GM06990 (cell line): ENCODE measurements around the gene RCE1.
"Not testable (repeated sequence)": the region's sequence is repeated elsewhere in the genome, so short reads cannot be mapped to it uniquely, and the experiment has no call there.

Source experiments
- DNase-seq: peaks from one replicate; pipeline ENCODE4 v3.0.0-alpha.2; 2011; ENCODE audit not compliant: insufficient read length; ENCODE audit errors: extremely low read depth
- H3K27me3 ChIP-seq: replicated peaks from 2 replicates; pipeline ENCODE4 v1.6.0; 2011; ENCODE audit warnings: low read length; ENCODE audit not compliant: control insufficient read depth, insufficient read depth
- H3K36me3 ChIP-seq: 2 replicates; pipeline ENCODE4 v1.5.1; 2011; ENCODE audit warnings: low read length; ENCODE audit not compliant: control insufficient read depth, insufficient read depth
- H3K4me3 ChIP-seq: replicated peaks from 2 replicates; pipeline ENCODE4 v1.5.1; 2011; ENCODE audit warnings: low read depth, mild to moderate bottlenecking, control low read depth, low read length
- CTCF ChIP-seq: IDR thresholded peaks from 2 replicates; pipeline ENCODE4 v1.5.1; 2011; ENCODE audit warnings: low read length, control low read depth, mild to moderate bottlenecking, inconsistent platforms; ENCODE audit not compliant: insufficient read depth, poor library complexity, severe bottlenecking

Gene RCE1

DNA sequence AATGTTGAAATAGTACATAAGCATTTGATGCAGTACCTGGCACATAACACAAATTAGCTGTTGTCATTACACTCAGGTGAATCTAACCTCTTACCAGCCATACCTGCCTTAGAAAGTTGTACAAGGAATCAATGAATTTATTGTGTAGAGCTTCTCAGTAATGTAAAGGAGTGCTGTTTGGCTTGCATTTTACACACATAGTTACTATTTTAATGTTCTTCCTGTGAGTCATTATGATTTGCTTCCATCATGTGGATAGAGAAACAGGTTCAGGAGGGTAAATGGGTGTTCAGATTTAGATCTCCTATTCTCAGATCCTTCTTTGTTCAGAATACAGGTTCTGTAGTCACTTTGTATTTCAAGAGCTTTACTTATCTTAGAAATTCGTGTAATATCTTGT, 27.6 kb upstream of the RCE1 start:
- no peak for DNase-seq
- Histone ChIP-seq H3K36me3 (no peaks in the 10 kb centered on the region; the same call in 1 of the 2 replicates), H3K27me3 (no peaks in the 10 kb centered on the region), H3K4me3 (no peak overlapping the region)
- no peak for TF ChIP-seq CTCF

- TF ChIP-seq CTCF = no peak
- Histone ChIP-seq H3K36me3 (no peaks in the 10 kb centered on the region; the same call in 1 of the 2 replicates), H3K27me3 (no peaks in the 10 kb centered on the region), H3K4me3 (no peak overlapping the region)
- DNase-seq = no peak
Observed at GRCh38 chr11:66818231-66818955, 24.8 kb upstream of the RCE1 start.

GRCh38 chr11:66820381-66820780, 22.9 kb upstream of the RCE1 start:
- Histone ChIP-seq H3K27me3 (no peaks in the 10 kb centered on the region), H3K36me3 (no peaks in the 10 kb centered on the region; the same call in 1 of the 2 replicates), H3K4me3 (no peak overlapping the region)
- TF ChIP-seq CTCF = no peak
- no peak for DNase-seq

DNA sequence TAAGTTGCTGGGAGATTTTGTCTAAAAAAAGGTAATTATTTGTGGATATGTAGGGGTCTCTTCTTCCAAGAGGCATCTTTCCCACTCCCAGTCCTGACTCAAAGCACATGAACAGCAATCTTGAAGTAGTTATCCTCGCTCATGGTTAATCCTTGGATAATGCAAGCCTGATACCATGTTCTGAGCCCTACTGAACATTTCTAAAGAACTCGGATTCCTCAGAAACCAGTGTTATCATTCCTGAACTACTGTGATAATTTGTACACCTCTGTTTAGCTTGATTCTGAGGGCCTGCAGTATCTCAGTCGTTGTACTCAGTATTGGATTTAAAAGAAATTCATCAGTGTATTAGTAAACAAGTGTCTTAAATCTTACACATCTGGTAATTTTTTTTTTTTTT, 22.3 kb upstream of the RCE1 start:
- TF ChIP-seq CTCF = no peak
- no peaks in the 10 kb centered on the region; the same call in 1 of the 2 replicates for H3K36me3 ChIP-seq
- no peak overlapping the region for H3K4me3 ChIP-seq
- no peaks in the 10 kb centered on the region for H3K27me3 ChIP-seq
- no peak for DNase-seq

- no peak overlapping the region for H3K4me3 ChIP-seq
- H3K27me3 ChIP-seq = no peaks in the 10 kb centered on the region
- DNase-seq = no peak
- TF ChIP-seq CTCF = no peak
- H3K36me3 ChIP-seq = peaks cover 2% of the 10 kb centered on the region; the same call in 1 of the 2 replicates
Observed at GRCh38 chr11:66823700-66824099, 19.5 kb upstream of the RCE1 start.

DNA sequence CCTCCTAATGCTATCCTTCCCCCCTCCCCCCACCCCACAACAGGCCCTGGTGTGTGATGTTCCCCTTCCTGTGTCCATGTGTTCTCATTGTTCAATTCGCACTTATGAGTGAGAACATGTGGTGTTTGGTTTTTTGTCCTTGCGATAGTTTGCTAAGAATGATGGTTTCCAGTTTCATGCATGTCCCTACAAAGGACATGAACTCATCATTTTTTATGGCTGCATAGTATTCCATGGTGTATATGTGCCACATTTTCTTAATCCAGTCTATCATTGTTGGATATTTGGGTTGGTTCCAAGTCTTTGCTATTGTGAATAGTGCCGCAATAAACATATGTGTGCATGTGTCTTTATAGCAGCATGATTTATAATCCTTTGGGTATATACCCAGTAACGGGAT, 18.7 kb upstream of the RCE1 start:
- DNase-seq, H3K4me3 ChIP-seq, H3K36me3 ChIP-seq, H3K27me3 ChIP-seq: not testable (repeated sequence)
